IMR-90 (cell line): ENCODE results near the gene ACTMAP. TPM values are rescaled to one million over a fixed set of nuclear protein-coding genes. Genes with fewer than 3 reads are reported as not detected.

Experiments
- ATAC-seq: fragments of 200-7000 bp; cut with Tn5 transposase; 2 replicates; pipeline ENCODE4 v1.9.1; 2020; ENCODE audit warnings: low read depth, mild to moderate bottlenecking, moderate library complexity
- BruUV-seq: library from RNA; stranded (reverse); fragments of 400-500 nt; replicated peaks from 2 replicates; lab custom pipeline; 2021; lab: Mats Ljungman, UMichigan
- CTCF ChIA-PET: fragments of 300-600 bp; formaldehyde crosslinking; extraction: SDS; loops from one replicate; lab custom pipeline; 2021; ENCODE audit warnings: antibody characterized with exemption; lab: Yijun Ruan, JAX
- POLR2A ChIA-PET: fragments of 300-600 bp; sonication (Branson Sonifier 250); formaldehyde crosslinking; loops from one replicate; lab custom pipeline; 2022; ENCODE audit warnings: antibody characterized with exemption; ENCODE audit not compliant: unreplicated experiment; lab: Charles Lee
- DNase-seq: peaks from one replicate; pipeline ENCODE4 v3.0.0; 2013
- H2AFZ ChIP-seq: replicated peaks from 2 replicates; pipeline ENCODE3; 2013; ENCODE audit warnings: low read length, mild to moderate bottlenecking; ENCODE audit not compliant: poor library complexity
- H2AK5ac ChIP-seq: 2 replicates; pipeline ENCODE4 v1.6.1; 2013; ENCODE audit warnings: low read depth, low read length, inconsistent platforms
- H2AK9ac ChIP-seq: replicated peaks from 2 replicates; pipeline ENCODE3; 2013; ENCODE audit warnings: mild to moderate bottlenecking, low read depth, low read length, moderate library complexity; ENCODE audit not compliant: poor library complexity
- H2BK120ac ChIP-seq: 2 replicates; pipeline ENCODE4 v1.6.1; 2013; ENCODE audit warnings: low read depth, low read length, inconsistent platforms
- H2BK15ac ChIP-seq: 3 replicates; pipeline ENCODE4 v1.6.1; 2013; ENCODE audit warnings: low read depth, low read length, inconsistent platforms
- H2BK20ac ChIP-seq: 2 replicates; pipeline ENCODE4 v1.6.1; 2013; ENCODE audit warnings: low read depth, mild to moderate bottlenecking, inconsistent platforms, low read length, moderate library complexity
- H2BK5ac ChIP-seq: 2 replicates; pipeline ENCODE4 v1.6.1; 2013; ENCODE audit warnings: mild to moderate bottlenecking, low read depth, low read length, inconsistent platforms; ENCODE audit not compliant: poor library complexity, severe bottlenecking
- H3K14ac ChIP-seq: replicated peaks from 2 replicates; pipeline ENCODE4 v1.6.1; 2013; ENCODE audit warnings: low read depth, low read length, inconsistent platforms
- H3K18ac ChIP-seq: 2 replicates; pipeline ENCODE4 v1.6.1; 2013; ENCODE audit warnings: low read depth, low read length, control low read depth
- H3K23ac ChIP-seq: 2 replicates; pipeline ENCODE4 v1.6.1; 2013; ENCODE audit warnings: low read depth, low read length, inconsistent platforms
- H3K27ac ChIP-seq: 2 replicates; pipeline ENCODE4 v1.5.1; 2013; ENCODE audit warnings: mild to moderate bottlenecking, control low read depth, low read length; ENCODE audit not compliant: insufficient read depth
- H3K27me3 ChIP-seq: 2 replicates; pipeline ENCODE4 v1.6.1; 2013; ENCODE audit warnings: low read length; ENCODE audit not compliant: control insufficient read depth, insufficient read depth
- H3K36me3 ChIP-seq: 2 replicates; pipeline ENCODE4 v1.6.1; 2013; ENCODE audit warnings: low read length, mixed read lengths; ENCODE audit not compliant: control insufficient read depth, insufficient read depth
- H3K4ac ChIP-seq: 2 replicates; pipeline ENCODE4 v1.6.1; 2013; ENCODE audit warnings: low read depth, low read length, inconsistent platforms
- H3K4me1 ChIP-seq: 2 replicates; pipeline ENCODE4 v1.6.1; 2013; ENCODE audit warnings: low read length, mixed read lengths; ENCODE audit not compliant: control insufficient read depth, insufficient read depth
- H3K4me2 ChIP-seq: 2 replicates; pipeline ENCODE4 v1.6.1; 2013; ENCODE audit warnings: low read depth, mild to moderate bottlenecking, control low read depth, low read length, moderate library complexity
- H3K4me3 ChIP-seq: 2 replicates; pipeline ENCODE4 v1.5.1; 2013; ENCODE audit warnings: low read depth, mild to moderate bottlenecking, control low read depth, low read length, moderate library complexity; ENCODE audit not compliant: insufficient read depth
- H3K56ac ChIP-seq: 2 replicates; pipeline ENCODE4 v1.6.1; 2013; ENCODE audit warnings: low read length, inconsistent platforms; ENCODE audit not compliant: insufficient read depth; ENCODE audit errors: extremely low read depth
- H3K79me1 ChIP-seq, 2 experiments: 2 replicates each; pipeline ENCODE4 v1.6.1; 2013; ENCODE audit warnings: low read length in 2 of 2, inconsistent platforms in 1 of 2, low read depth in 1 of 2
- H3K9ac ChIP-seq: 2 replicates; pipeline ENCODE4 v1.6.1; 2013; ENCODE audit warnings: low read depth, low read length, control low read depth
- H3K9me1 ChIP-seq: 2 replicates; pipeline ENCODE4 v1.6.1; 2013; ENCODE audit warnings: low read length, inconsistent platforms; ENCODE audit not compliant: insufficient read depth
- H3K9me3 ChIP-seq: 2 replicates; pipeline ENCODE4 v1.6.1; 2013; ENCODE audit warnings: low read length; ENCODE audit not compliant: control insufficient read depth, insufficient read depth
- H4K20me1 ChIP-seq: 2 replicates; pipeline ENCODE4 v1.6.1; 2013; ENCODE audit warnings: low read length, inconsistent platforms; ENCODE audit not compliant: insufficient read depth
- H4K5ac ChIP-seq: 2 replicates; pipeline ENCODE4 v1.6.1; 2013; ENCODE audit warnings: mild to moderate bottlenecking, low read depth, low read length, control low read depth
- H4K8ac ChIP-seq, 2 experiments: 2 replicates each; pipeline ENCODE4 v1.6.1; 2013; ENCODE audit warnings: low read depth in 2 of 2, low read length in 2 of 2, control low read depth in 1 of 2, inconsistent platforms in 1 of 2
- H4K91ac ChIP-seq: 2 replicates; pipeline ENCODE4 v1.6.1; 2013; ENCODE audit warnings: low read depth, low read length, inconsistent platforms; ENCODE audit not compliant: insufficient read depth
- BHLHE40 ChIP-seq: fragments of 150-350 bp; IDR thresholded peaks from 2 replicates; pipeline ENCODE4 v1.6.1; 2016; ENCODE audit warnings: mild to moderate bottlenecking, low read depth, low read length
- CEBPB ChIP-seq: IDR thresholded peaks from 2 replicates; pipeline ENCODE4 v1.6.1; 2012; ENCODE audit warnings: low read depth, low read length, improper control_type of control experiment
- CHD1 ChIP-seq: IDR thresholded peaks from 2 replicates; pipeline ENCODE4 v1.6.1; 2012; ENCODE audit warnings: low read depth, low read length, improper control_type of control experiment
- CTCF ChIP-seq: conservative IDR thresholded peaks from 2 replicates; pipeline ENCODE4 v1.5.1; 2012; ENCODE audit warnings: mild to moderate bottlenecking, low read depth, low read length, improper control_type of control experiment
- ELK1 ChIP-seq: fragments of 150-350 bp; IDR thresholded peaks from 2 replicates; pipeline ENCODE4 v1.6.1; 2016; ENCODE audit warnings: low read depth, mild to moderate bottlenecking, low read length, moderate library complexity, borderline replicate concordance
- FOS ChIP-seq: fragments of 150-350 bp; IDR thresholded peaks from 2 replicates; pipeline ENCODE4 v1.6.1; 2016; ENCODE audit warnings: low read depth, low read length
- MAFK ChIP-seq: IDR thresholded peaks from 2 replicates; pipeline ENCODE4 v1.6.1; 2012; ENCODE audit warnings: low read depth, low read length, improper control_type of control experiment
- MAZ ChIP-seq: IDR thresholded peaks from 2 replicates; pipeline ENCODE4 v1.6.1; 2012; ENCODE audit warnings: low read depth, mild to moderate bottlenecking, low read length, improper control_type of control experiment, moderate library complexity, borderline replicate concordance
- MXI1 ChIP-seq: IDR thresholded peaks from 2 replicates; pipeline ENCODE4 v1.6.1; 2012; ENCODE audit warnings: low read depth, mild to moderate bottlenecking, low read length, moderate library complexity, borderline replicate concordance
- NFE2L2 ChIP-seq: fragments of 150-350 bp; IDR thresholded peaks from 2 replicates; pipeline ENCODE4 v1.6.1; 2016; ENCODE audit warnings: low read depth, mild to moderate bottlenecking, low read length
- POLR2A ChIP-seq: IDR thresholded peaks from 2 replicates; pipeline ENCODE4 v1.6.1; 2012; ENCODE audit warnings: mild to moderate bottlenecking, low read depth, low read length
- RAD21 ChIP-seq: IDR thresholded peaks from 2 replicates; pipeline ENCODE4 v1.6.1; 2012; ENCODE audit warnings: low read length, improper control_type of control experiment
- RCOR1 ChIP-seq: IDR thresholded peaks from 2 replicates; pipeline ENCODE4 v1.6.1; 2012; ENCODE audit warnings: mild to moderate bottlenecking, low read length, improper control_type of control experiment; ENCODE audit not compliant: insufficient replicate concordance
- RFX5 ChIP-seq: IDR thresholded peaks from 2 replicates; pipeline ENCODE4 v1.8.0; 2012; ENCODE audit warnings: low read depth, mild to moderate bottlenecking, low read length, moderate library complexity
- SMC3 ChIP-seq: fragments of 150-350 bp; IDR thresholded peaks from 2 replicates; pipeline ENCODE4 v1.6.1; 2016; ENCODE audit warnings: low read depth, mild to moderate bottlenecking, antibody characterized with exemption, low read length, moderate library complexity
- USF2 ChIP-seq: fragments of 150-350 bp; IDR thresholded peaks from 2 replicates; pipeline ENCODE4 v1.6.1; 2017; ENCODE audit warnings: mild to moderate bottlenecking, antibody characterized with exemption, low read length, low read depth
- WGBS, 2 experiments: methylation state at CpG; one replicate each; pipeline versions ENCODE4 v1.1.5 to v1.1.7; 2013; ENCODE audit warnings: missing lambda C conversion rate in 2 of 2; ENCODE audit not compliant: insufficient read length in 1 of 2; ENCODE audit errors: extremely low coverage in 2 of 2; 5-methylcytosine and 5-hydroxymethylcytosine counted together
- dilution Hi-C: fragments of 300-500 bp; cut with HindIII; formaldehyde crosslinking; loops from one replicate; pipeline ENCODE4 v1.14.3; 2018; ENCODE audit warnings: low sequenced_read_pairs; ENCODE audit not compliant: unreplicated experiment
- in situ Hi-C: fragments of 300-500 bp; cut with MboI; formaldehyde crosslinking; loops from 3 replicates; pipeline ENCODE4 v1.14.3; 2019; ENCODE audit warnings: low sequenced_read_pairs, inconsistent platforms, mixed read lengths
- intact Hi-C: fragments of 100-400 bp; cut with micrococcal nuclease; formaldehyde crosslinking; loops from 2 replicates; pipeline ENCODE4 v1.10.0; 2022
- polyA plus RNA-seq, 3 experiments: library from polyadenylated mRNA; depleted of rRNA; stranded (reverse); fragments of >200 nt; gene quantifications; 2 replicates each; pipeline ENCODE4 v1.2.3, GENCODE V29; 2012; ENCODE audit warnings: low replicate concordance in 1 of 3
- total RNA-seq: library from RNA; depleted of rRNA; stranded (reverse); fragments of >200 nt; gene quantifications from 2 replicates; pipeline ENCODE4 v1.2.3, GENCODE V29; 2012

The ACTMAP gene
- total and polyA plus RNA-seq, 2 of the 4 experiments (the other 2 are of a cell fraction) = 0.54 to 5.4 TPM

GRCh38 chr19:40724855-40725254, 25.4 kb downstream of the ACTMAP start:
- no peak overlapping the region for H3K4me3 ChIP-seq
- H2AK9ac ChIP-seq = no peak overlapping the region
- H2BK20ac ChIP-seq = no peak overlapping the region
- no peak overlapping the region for H3K4me2 ChIP-seq
- H3K27me3 ChIP-seq = no peaks in the 10 kb centered on the region
- H2BK5ac ChIP-seq = no peak overlapping the region
- no peak overlapping the region for H3K9ac ChIP-seq
- no peak overlapping the region for H3K4ac ChIP-seq
- H4K91ac ChIP-seq = no peak overlapping the region
- no peak overlapping the region for H3K14ac ChIP-seq
- H2BK120ac ChIP-seq = no peak overlapping the region
- BruUV-seq = no TSS peak
- H3K4me1 ChIP-seq = peaks cover 6% of the 10 kb centered on the region
- intact Hi-C loops = no loop called here
- WGBS, 2 experiments = no CpG with 5 or more reads among the region's 3 CpGs
- DNase-seq (no peak), ATAC-seq (no peak)
- H2AK5ac ChIP-seq = no peak overlapping the region
- no peak overlapping the region for H3K56ac ChIP-seq
- H2AFZ ChIP-seq = no peak overlapping the region
- no peak overlapping the region for H3K27ac ChIP-seq
- no peak overlapping the region for H4K5ac ChIP-seq
- in situ Hi-C loops = no loop called here
- no peak for TF ChIP-seq RAD21
- TF ChIP-seq SMC3 = no peak
- no peak for TF ChIP-seq CEBPB
- no peak for TF ChIP-seq CTCF
- no peak for TF ChIP-seq MAZ
- no peak for TF ChIP-seq POLR2A
- TF ChIP-seq BHLHE40 = no peak
- TF ChIP-seq NFE2L2 = no peak
- TF ChIP-seq RCOR1 = no peak
- no peak for TF ChIP-seq FOS
- TF ChIP-seq USF2 = no peak
- no peak for TF ChIP-seq MAFK
- no peak for TF ChIP-seq ELK1
- TF ChIP-seq CHD1 = no peak
- no peak for TF ChIP-seq MXI1
- no peak for TF ChIP-seq RFX5
- POLR2A ChIA-PET = no interaction called here
- no peaks in the 10 kb centered on the region; the same call in 1 of the 2 replicates for H3K9me3 ChIP-seq
- H3K36me3 ChIP-seq = peaks cover 48% of the 10 kb centered on the region
- no peak overlapping the region for H4K8ac ChIP-seq
- no peak overlapping the region for H3K23ac ChIP-seq
- dilution Hi-C loops = no loop called here
- no peak overlapping the region for H2BK15ac ChIP-seq
- no peak overlapping the region for H3K18ac ChIP-seq
- peaks cover 9% of the 10 kb centered on the region; the same call in 1 of the 2 replicates for H4K20me1 ChIP-seq
- CTCF ChIA-PET = no interaction called here
- H3K79me1 ChIP-seq = peaks cover 26 to 69% of the 10 kb centered on the region in 2 experiments
- H3K9me1 ChIP-seq = peaks cover 20% of the 10 kb centered on the region; the same call in 1 of the 2 replicates
